HEK293T (cell line): ENCODE results near the gene SLX4.

ENCODE experiments used
- ARNT ChIP-seq: fragments of 450-650 bp; IDR thresholded peaks from 2 replicates; pipeline ENCODE4 v1.6.1; 2017; ENCODE audit warnings: mild to moderate bottlenecking
- FOXM1 ChIP-seq: fragments of 450-650 bp; IDR thresholded peaks from 2 replicates; pipeline ENCODE4 v1.6.1; 2017; ENCODE audit warnings: mild to moderate bottlenecking, borderline replicate concordance
- SP1 ChIP-seq: fragments of 450-650 bp; IDR thresholded peaks from 2 replicates; pipeline ENCODE4 v1.6.1; 2017

GRCh38 chr16:3589991-3590701, 21.3 kb downstream of the SLX4 start:
- TF ChIP-seq FOXM1, result no peak
- no peak for TF ChIP-seq ARNT
- no peak for TF ChIP-seq SP1
